Omental fat pad (tissue), 4 donors: ENCODE measurements around the gene OR51G1. TPM values are rescaled to one million over a fixed set of nuclear protein-coding genes. Genes with fewer than 3 reads are reported as not detected.

Experiments used
- ATAC-seq: fragments of 150-250 bp; one replicate; pipeline ENCODE4 v1.9.1; 2016; ENCODE audit warnings: mild to moderate bottlenecking, moderate library complexity; ENCODE audit not compliant: low FRiP score
- DNase-seq: peaks from one replicate; pipeline ENCODE4 v3.0.0-alpha.2; 2019; ENCODE audit warnings: low spot score
- CTCF ChIP-seq, 3 donors: fragments of 450-650 bp; IDR thresholded peaks; one replicate each; pipeline ENCODE4 v1.5.1; 2016 to 2017; ENCODE audit warnings: antibody characterized with exemption in 3 of 3, mild to moderate bottlenecking in 3 of 3, moderate library complexity in 2 of 3
- total RNA-seq, 4 donors: library from RNA; depleted of rRNA; stranded (reverse); fragments of >200 nt; gene quantifications; one replicate each; pipeline ENCODE4 v1.1.0, GENCODE V29; 2016

Gene OR51G1
- total RNA-seq, 4 donors from 2014 or later: not detected

- DNase-seq (no peak), ATAC-seq (no peak)
- TF ChIP-seq CTCF (IDR thresholded peaks at IDR 0.05): no peak
Observed at GRCh38 chr11:4891996-4892640, 32.0 kb downstream of the OR51G1 start.

GRCh38 chr11:4890279-4890678 is 33.9 kb downstream of the OR51G1 start:
- no peak for TF ChIP-seq CTCF (IDR thresholded peaks at IDR 0.05)
- DNase-seq (no peak), ATAC-seq (no peak)

GRCh38 chr11:4887591-4887990 is 36.5 kb downstream of the OR51G1 start:
- ATAC-seq: no peak
- DNase-seq: no peak
- no peak for TF ChIP-seq CTCF (IDR thresholded peaks at IDR 0.05)

- no peak for TF ChIP-seq CTCF (IDR thresholded peaks at IDR 0.05)
- DNase-seq: no peak
- ATAC-seq: no peak
Observed at GRCh38 chr11:4886186-4886585, 38.0 kb downstream of the OR51G1 start.

- no peak for ATAC-seq
- TF ChIP-seq CTCF (IDR thresholded peaks at IDR 0.05): no peak
- DNase-seq: no peak
Observed at GRCh38 chr11:4884361-4884760, 39.8 kb downstream of the OR51G1 start.

- TF ChIP-seq CTCF (IDR thresholded peaks at IDR 0.05): no peak
- DNase-seq (no peak), ATAC-seq (no peak)
Observed at GRCh38 chr11:4882543-4882942, 41.6 kb downstream of the OR51G1 start.

GRCh38 chr11:4881860-4882500 is 42.2 kb downstream of the OR51G1 start, which contains the start of gene OR51T1:
Gene OR51T1, plus strand, starts transcription at chr11:4881900. Its CDS starts 0 bp downstream, at chr11:4881900.
- ATAC-seq (no peak), DNase-seq (no peak)
- no peak for TF ChIP-seq CTCF (IDR thresholded peaks at IDR 0.05)
